Right renal pelvis (tissue), 4 donors: ENCODE results near the gene PODN. TPM values are rescaled to one million over a fixed set of nuclear protein-coding genes. Genes with fewer than 3 reads are reported as not detected.

Experiments
- DNase-seq, 4 donors: peaks; one replicate each; pipeline ENCODE4 v3.0.0-alpha.2; 2013; ENCODE audit warnings: low read depth in 4 of 4, low spot score in 3 of 4, missing footprints in 1 of 4
- polyA plus RNA-seq, 4 donors: library from polyadenylated mRNA; unstranded; fragments of 120-200 nt; gene quantifications; one replicate each; pipeline ENCODE4 v1.2.1, GENCODE V29; 2013; ENCODE audit not compliant: insufficient read length in 4 of 4

PODN gene
- polyA plus RNA-seq, 4 donors, result 2.0 to 3.3 (median 2.2) TPM

- DNase-seq, result no peak
These were observed 9.9 kb downstream of the PODN start for GRCh38 chr1:53071915-53072314.

GRCh38 chr1:53073287-53073686 is 11.3 kb downstream of the PODN start:
- DNase-seq, result no peak

GRCh38 chr1:53073868-53074311 is 11.9 kb downstream of the PODN start:
- no peak for DNase-seq

- DNase-seq, result no peak
These were observed 12.5 kb downstream of the PODN start for GRCh38 chr1:53074313-53075154.

GRCh38 chr1:53075206-53075605 is 13.2 kb downstream of the PODN start:
- DNase-seq, result no peak

- no peak for DNase-seq
These were observed 13.7 kb downstream of the PODN start for GRCh38 chr1:53075761-53076163.

GRCh38 chr1:53076165-53076564 is 14.2 kb downstream of the PODN start:
- no peak for DNase-seq

- DNase-seq, result no peak
These were observed 14.9 kb downstream of the PODN start for GRCh38 chr1:53076721-53077598.

- no peak for DNase-seq
These were observed 15.6 kb downstream of the PODN start for GRCh38 chr1:53077599-53077965.

- DNase-seq, result no peak
These were observed 16.5 kb downstream of the PODN start for GRCh38 chr1:53078333-53079101.

- no peak for DNase-seq
These were observed 17.2 kb downstream of the PODN start for GRCh38 chr1:53079251-53079650.

GRCh38 chr1:53080041-53080440 is 18.0 kb downstream of the PODN start:
- DNase-seq, result no peak

- DNase-seq, result no peak
These were observed 18.8 kb downstream of the PODN start for GRCh38 chr1:53080769-53081168.

- DNase-seq, result no peak
These were observed 19.5 kb downstream of the PODN start for GRCh38 chr1:53081384-53082066.

- DNase-seq, result no peak
These were observed 20.9 kb downstream of the PODN start for GRCh38 chr1:53082826-53083455.

GRCh38 chr1:53083636-53084588 is 21.9 kb downstream of the PODN start:
- no peak for DNase-seq

- DNase-seq, result no peak
These were observed 22.6 kb downstream of the PODN start for GRCh38 chr1:53084589-53084971.

- no peak for DNase-seq
These were observed 23.4 kb downstream of the PODN start for GRCh38 chr1:53085405-53085804.
